Measurements from ENCODE around the gene AGO3. TPM values are rescaled to one million over a fixed set of nuclear protein-coding genes. Genes with fewer than 3 reads are reported as not detected.

Gene AGO3
- total and polyA plus RNA-seq, 2 experiments from 2014 or later = 19.2 to 27.3 TPM

DNA sequence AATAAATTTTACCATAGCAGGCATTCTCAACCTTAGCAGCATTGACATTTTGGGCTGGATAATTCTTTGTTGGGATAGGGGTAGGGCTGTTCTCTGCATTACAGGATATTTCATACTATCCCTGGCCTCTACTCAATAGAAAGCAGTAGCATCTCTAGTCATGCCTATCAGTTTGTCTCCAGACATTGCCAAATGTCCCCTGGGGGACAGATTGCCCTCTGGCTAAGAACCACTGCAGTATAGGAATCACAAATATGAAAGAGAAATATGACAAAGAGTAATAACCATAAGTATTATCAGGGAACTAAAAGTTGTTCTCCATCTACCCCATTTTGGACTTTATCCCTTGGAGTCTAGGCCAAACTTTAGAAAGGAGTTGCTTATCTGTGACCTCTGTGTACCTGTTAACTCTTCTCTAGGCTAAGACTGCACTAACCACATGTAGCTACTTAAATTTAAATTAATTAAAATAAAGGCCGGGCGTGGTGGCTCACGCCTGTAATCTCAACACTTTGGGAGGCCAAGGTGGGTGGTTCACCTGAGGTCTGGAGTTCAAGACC is 76.1 kb downstream of the AGO3 start (continued):
- TF ChIP-seq, protein P1, sequence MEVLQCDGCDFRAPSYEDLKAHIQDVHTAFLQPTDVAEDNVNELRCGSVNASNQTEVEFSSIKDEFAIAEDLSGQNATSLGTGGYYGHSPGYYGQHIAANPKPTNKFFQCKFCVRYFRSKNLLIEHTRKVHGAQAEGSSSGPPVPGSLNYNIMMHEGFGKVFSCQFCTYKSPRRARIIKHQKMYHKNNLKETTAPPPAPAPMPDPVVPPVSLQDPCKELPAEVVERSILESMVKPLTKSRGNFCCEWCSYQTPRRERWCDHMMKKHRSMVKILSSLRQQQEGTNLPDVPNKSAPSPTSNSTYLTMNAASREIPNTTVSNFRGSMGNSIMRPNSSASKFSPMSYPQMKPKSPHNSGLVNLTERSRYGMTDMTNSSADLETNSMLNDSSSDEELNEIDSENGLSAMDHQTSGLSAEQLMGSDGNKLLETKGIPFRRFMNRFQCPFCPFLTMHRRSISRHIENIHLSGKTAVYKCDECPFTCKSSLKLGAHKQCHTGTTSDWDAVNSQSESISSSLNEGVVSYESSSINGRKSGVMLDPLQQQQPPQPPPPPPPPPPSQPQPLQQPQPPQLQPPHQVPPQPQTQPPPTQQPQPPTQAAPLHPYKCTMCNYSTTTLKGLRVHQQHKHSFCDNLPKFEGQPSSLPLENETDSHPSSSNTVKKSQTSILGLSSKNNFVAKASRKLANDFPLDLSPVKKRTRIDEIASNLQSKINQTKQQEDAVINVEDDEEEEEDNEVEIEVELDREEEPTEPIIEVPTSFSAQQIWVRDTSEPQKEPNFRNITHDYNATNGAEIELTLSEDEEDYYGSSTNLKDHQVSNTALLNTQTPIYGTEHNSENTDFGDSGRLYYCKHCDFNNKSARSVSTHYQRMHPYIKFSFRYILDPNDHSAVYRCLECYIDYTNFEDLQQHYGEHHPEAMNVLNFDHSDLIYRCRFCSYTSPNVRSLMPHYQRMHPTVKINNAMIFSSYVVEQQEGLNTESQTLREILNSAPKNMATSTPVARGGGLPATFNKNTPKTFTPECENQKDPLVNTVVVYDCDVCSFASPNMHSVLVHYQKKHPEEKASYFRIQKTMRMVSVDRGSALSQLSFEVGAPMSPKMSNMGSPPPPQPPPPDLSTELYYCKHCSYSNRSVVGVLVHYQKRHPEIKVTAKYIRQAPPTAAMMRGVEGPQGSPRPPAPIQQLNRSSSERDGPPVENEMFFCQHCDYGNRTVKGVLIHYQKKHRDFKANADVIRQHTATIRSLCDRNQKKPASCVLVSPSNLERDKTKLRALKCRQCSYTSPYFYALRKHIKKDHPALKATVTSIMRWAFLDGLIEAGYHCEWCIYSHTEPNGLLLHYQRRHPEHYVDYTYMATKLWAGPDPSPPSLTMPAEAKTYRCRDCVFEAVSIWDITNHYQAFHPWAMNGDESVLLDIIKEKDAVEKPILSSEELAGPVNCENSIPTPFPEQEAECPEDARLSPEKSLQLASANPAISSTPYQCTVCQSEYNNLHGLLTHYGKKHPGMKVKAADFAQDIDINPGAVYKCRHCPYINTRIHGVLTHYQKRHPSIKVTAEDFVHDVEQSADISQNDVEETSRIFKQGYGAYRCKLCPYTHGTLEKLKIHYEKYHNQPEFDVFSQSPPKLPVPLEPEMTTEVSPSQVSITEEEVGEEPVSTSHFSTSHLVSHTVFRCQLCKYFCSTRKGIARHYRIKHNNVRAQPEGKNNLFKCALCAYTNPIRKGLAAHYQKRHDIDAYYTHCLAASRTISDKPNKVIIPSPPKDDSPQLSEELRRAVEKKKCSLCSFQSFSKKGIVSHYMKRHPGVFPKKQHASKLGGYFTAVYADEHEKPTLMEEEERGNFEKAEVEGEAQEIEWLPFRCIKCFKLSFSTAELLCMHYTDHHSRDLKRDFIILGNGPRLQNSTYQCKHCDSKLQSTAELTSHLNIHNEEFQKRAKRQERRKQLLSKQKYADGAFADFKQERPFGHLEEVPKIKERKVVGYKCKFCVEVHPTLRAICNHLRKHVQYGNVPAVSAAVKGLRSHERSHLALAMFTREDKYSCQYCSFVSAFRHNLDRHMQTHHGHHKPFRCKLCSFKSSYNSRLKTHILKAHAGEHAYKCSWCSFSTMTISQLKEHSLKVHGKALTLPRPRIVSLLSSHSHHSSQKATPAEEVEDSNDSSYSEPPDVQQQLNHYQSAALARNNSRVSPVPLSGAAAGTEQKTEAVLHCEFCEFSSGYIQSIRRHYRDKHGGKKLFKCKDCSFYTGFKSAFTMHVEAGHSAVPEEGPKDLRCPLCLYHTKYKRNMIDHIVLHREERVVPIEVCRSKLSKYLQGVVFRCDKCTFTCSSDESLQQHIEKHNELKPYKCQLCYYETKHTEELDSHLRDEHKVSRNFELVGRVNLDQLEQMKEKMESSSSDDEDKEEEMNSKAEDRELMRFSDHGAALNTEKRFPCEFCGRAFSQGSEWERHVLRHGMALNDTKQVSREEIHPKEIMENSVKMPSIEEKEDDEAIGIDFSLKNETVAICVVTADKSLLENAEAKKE (CRISPR knock-in tag; IDR thresholded peaks at IDR 0.05) = no peak

DNA sequence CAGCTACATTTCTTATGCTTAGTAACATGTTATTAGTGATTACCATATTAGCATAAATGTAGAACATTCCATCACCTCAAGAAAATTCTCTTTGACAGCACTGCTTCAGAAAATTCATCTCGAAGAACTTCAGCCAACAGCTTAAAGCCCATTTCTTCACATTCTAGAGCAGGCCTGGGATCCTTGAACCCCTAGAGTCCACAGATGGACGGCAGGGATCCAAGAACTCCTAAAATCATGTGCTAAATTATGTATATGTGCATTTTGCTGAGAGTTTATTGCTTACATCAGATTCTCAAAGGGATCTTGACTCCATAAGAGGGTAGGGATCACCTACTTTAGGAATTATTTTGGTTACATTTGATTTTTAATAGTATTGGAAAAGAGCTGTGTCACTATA is 76.8 kb downstream of the AGO3 start:
- no peaks in the 10 kb centered on the region for H3K79me2 ChIP-seq (replicated peaks; ENCODE audit: insufficient read depth)
- no peaks in the 10 kb centered on the region for H4K20me1 ChIP-seq (replicated peaks; ENCODE audit: insufficient read depth)
- no peak overlapping the region for H3K27ac Mint-ChIP-seq
- H3K4me1 ChIP-seq (ENCODE audit: insufficient read depth) = no peaks in the 10 kb centered on the region
- peaks cover 4% of the 10 kb centered on the region; the same call in 1 of the 3 replicates for H3K36me3 Mint-ChIP-seq (ENCODE audit: low read depth)
- no peaks in the 10 kb centered on the region for H3K9me3 Mint-ChIP-seq
- no peaks in the 10 kb centered on the region for H3K9me2 ChIP-seq (ENCODE audit: insufficient read depth)
- H3K4me3 ChIP-seq = no peak overlapping the region
- H3F3A ChIP-seq (replicated peaks; ENCODE audit: low read depth) = no peaks in the 10 kb centered on the region
- no peak overlapping the region for H3K4me3 Mint-ChIP-seq
- H3K4me2 ChIP-seq = no peak overlapping the region
- H3K27ac ChIP-seq (ENCODE audit: low read depth) = no peak overlapping the region
- no peaks in the 10 kb centered on the region for H3K36me3 ChIP-seq (ENCODE audit: insufficient read depth)
- H2AFZ ChIP-seq = no peak overlapping the region
- DNase-seq (ENCODE audit: low spot score) = no peak
- no peaks in the 10 kb centered on the region for H3K27me3 Mint-ChIP-seq (ENCODE audit: insufficient read depth, low read depth, poor library complexity)
- ATAC-seq = no peak
- H3K27me3 ChIP-seq (ENCODE audit: insufficient read depth) = no peaks in the 10 kb centered on the region
- H3K4me1 Mint-ChIP-seq = no peaks in the 10 kb centered on the region
- no peak for TF ChIP-seq POLR2AphosphoS5 (IDR thresholded peaks at IDR 0.05; ENCODE audit: low read depth)
- TF ChIP-seq ZNF114 (CRISPR knock-in tag; IDR thresholded peaks at IDR 0.05) = no peak
- TF ChIP-seq EZH2phosphoT487 (IDR thresholded peaks at IDR 0.05; ENCODE audit: unreplicated experiment) = no peak
- TF ChIP-seq, protein P2, sequence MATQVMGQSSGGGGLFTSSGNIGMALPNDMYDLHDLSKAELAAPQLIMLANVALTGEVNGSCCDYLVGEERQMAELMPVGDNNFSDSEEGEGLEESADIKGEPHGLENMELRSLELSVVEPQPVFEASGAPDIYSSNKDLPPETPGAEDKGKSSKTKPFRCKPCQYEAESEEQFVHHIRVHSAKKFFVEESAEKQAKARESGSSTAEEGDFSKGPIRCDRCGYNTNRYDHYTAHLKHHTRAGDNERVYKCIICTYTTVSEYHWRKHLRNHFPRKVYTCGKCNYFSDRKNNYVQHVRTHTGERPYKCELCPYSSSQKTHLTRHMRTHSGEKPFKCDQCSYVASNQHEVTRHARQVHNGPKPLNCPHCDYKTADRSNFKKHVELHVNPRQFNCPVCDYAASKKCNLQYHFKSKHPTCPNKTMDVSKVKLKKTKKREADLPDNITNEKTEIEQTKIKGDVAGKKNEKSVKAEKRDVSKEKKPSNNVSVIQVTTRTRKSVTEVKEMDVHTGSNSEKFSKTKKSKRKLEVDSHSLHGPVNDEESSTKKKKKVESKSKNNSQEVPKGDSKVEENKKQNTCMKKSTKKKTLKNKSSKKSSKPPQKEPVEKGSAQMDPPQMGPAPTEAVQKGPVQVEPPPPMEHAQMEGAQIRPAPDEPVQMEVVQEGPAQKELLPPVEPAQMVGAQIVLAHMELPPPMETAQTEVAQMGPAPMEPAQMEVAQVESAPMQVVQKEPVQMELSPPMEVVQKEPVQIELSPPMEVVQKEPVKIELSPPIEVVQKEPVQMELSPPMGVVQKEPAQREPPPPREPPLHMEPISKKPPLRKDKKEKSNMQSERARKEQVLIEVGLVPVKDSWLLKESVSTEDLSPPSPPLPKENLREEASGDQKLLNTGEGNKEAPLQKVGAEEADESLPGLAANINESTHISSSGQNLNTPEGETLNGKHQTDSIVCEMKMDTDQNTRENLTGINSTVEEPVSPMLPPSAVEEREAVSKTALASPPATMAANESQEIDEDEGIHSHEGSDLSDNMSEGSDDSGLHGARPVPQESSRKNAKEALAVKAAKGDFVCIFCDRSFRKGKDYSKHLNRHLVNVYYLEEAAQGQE (IDR thresholded peaks at IDR 0.05; ENCODE audit: unreplicated experiment) = no peak
- no peak for TF ChIP-seq JUNB (IDR thresholded peaks at IDR 0.05; ENCODE audit: unreplicated experiment)
- TF ChIP-seq NANOG (IDR thresholded peaks at IDR 0.05; ENCODE audit: borderline replicate concordance) = no peak
- TF ChIP-seq, protein P3, sequence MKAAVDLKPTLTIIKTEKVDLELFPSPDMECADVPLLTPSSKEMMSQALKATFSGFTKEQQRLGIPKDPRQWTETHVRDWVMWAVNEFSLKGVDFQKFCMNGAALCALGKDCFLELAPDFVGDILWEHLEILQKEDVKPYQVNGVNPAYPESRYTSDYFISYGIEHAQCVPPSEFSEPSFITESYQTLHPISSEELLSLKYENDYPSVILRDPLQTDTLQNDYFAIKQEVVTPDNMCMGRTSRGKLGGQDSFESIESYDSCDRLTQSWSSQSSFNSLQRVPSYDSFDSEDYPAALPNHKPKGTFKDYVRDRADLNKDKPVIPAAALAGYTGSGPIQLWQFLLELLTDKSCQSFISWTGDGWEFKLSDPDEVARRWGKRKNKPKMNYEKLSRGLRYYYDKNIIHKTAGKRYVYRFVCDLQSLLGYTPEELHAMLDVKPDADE (IDR thresholded peaks at IDR 0.05) = no peak
- TF ChIP-seq, protein P4, sequence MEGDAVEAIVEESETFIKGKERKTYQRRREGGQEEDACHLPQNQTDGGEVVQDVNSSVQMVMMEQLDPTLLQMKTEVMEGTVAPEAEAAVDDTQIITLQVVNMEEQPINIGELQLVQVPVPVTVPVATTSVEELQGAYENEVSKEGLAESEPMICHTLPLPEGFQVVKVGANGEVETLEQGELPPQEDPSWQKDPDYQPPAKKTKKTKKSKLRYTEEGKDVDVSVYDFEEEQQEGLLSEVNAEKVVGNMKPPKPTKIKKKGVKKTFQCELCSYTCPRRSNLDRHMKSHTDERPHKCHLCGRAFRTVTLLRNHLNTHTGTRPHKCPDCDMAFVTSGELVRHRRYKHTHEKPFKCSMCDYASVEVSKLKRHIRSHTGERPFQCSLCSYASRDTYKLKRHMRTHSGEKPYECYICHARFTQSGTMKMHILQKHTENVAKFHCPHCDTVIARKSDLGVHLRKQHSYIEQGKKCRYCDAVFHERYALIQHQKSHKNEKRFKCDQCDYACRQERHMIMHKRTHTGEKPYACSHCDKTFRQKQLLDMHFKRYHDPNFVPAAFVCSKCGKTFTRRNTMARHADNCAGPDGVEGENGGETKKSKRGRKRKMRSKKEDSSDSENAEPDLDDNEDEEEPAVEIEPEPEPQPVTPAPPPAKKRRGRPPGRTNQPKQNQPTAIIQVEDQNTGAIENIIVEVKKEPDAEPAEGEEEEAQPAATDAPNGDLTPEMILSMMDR (conservative IDR thresholded peaks at IDR 0.05; ENCODE audit: low read depth in 2 of 2) = no peak
- no peak for TF ChIP-seq STAT1 (IDR thresholded peaks at IDR 0.05; ENCODE audit: unreplicated experiment)
- TF ChIP-seq CREB1 (CRISPR knock-in tag; IDR thresholded peaks at IDR 0.05; ENCODE audit: low read depth) = no peak
- TF ChIP-seq ZNF331 (CRISPR knock-in tag; IDR thresholded peaks at IDR 0.05; ENCODE audit: low read depth) = no peak
- no peak for TF ChIP-seq EZH2 (IDR thresholded peaks at IDR 0.05; ENCODE audit: low read depth, unreplicated experiment)
